ENCODE measurements around the gene TCEAL1. TPM values are rescaled to one million over a fixed set of nuclear protein-coding genes. Genes with fewer than 3 reads are reported as not detected.
"Not testable (repeated sequence)": the region's sequence is repeated elsewhere in the genome, so short reads cannot be mapped to it uniquely, and the experiment has no call there.

TCEAL1 gene
- total RNA-seq, 1 donor, result 38.7 TPM

GRCh38 chrX:103647630-103648029 is 18.9 kb downstream of the TCEAL1 start:
- TF ChIP-seq CTCF (IDR thresholded peaks at IDR 0.05; ENCODE audit: extremely low read depth, low read depth, low read length), result no peak
- Histone ChIP-seq H4K20me1 (ENCODE audit: insufficient read depth, low read length) (no peaks in the 10 kb centered on the region), H3K4me2 (ENCODE audit: insufficient read depth, low read length) (no peak overlapping the region), H3K36me3 (ENCODE audit: insufficient read depth, low read length) (no peaks in the 10 kb centered on the region), H3K4me3 (ENCODE audit: insufficient read depth, low read length) (no peak overlapping the region), H3K9me3 (ENCODE audit: low read depth, low read length) (no peaks in the 10 kb centered on the region), H3K4me1 (ENCODE audit: insufficient read depth, low read length) (no peaks in the 10 kb centered on the region), H2AFZ (ENCODE audit: low read length) (no peak overlapping the region), H3K79me2 (ENCODE audit: insufficient read depth, low read length) (no peaks in the 10 kb centered on the region), H3K27ac (ENCODE audit: low read depth, low read length) (no peak overlapping the region), H3K27me3 (ENCODE audit: insufficient read depth, low read length) (no peaks in the 10 kb centered on the region)
- DNase-seq (ENCODE audit: insufficient read length, low spot score, missing footprints), result no peak

DNA sequence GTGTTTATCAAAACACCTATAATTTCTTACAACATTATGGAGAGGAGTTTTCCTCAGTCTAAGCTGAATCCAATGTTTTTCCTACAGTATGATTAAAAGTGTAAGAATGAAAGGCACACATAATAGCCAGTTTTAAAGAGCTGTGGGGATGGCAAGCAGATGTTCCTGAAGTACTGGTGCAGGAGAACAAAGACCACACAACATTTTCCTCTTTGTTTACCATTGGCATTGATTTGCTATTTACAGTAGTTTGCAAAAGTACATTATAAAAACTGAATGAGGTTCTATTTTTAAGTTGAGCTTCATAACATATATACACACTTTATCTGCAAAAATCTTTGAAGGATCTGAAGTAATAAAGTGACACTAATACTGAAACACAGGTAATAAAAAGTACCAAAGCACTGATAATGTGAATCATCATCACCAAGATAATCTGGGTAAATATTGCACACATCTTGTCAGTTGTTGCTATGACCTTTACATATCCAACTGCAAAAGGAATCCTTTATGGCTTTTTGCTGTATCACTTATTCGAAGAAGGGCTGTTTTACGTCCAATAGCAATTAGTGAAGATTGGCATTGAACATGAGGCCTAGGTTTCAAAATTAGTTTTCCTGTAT is 22.5 kb downstream of the TCEAL1 start:
- Histone ChIP-seq H3K27me3 (ENCODE audit: insufficient read depth, low read length) (no peaks in the 10 kb centered on the region), H3K36me3 (ENCODE audit: insufficient read depth, low read length) (no peaks in the 10 kb centered on the region), H3K9me3 (ENCODE audit: low read depth, low read length) (no peaks in the 10 kb centered on the region), H2AFZ (ENCODE audit: low read length) (no peak overlapping the region), H3K79me2 (ENCODE audit: insufficient read depth, low read length) (no peaks in the 10 kb centered on the region), H3K4me2 (ENCODE audit: insufficient read depth, low read length) (no peak overlapping the region), H3K27ac (ENCODE audit: low read depth, low read length) (no peak overlapping the region), H3K4me1 (ENCODE audit: insufficient read depth, low read length) (no peaks in the 10 kb centered on the region), H3K4me3 (ENCODE audit: insufficient read depth, low read length) (no peak overlapping the region), H4K20me1 (ENCODE audit: insufficient read depth, low read length) (no peaks in the 10 kb centered on the region)
- DNase-seq (ENCODE audit: insufficient read length, low spot score, missing footprints), result no peak
- TF ChIP-seq CTCF (IDR thresholded peaks at IDR 0.05; ENCODE audit: extremely low read depth, low read depth, low read length), result no peak

DNA sequence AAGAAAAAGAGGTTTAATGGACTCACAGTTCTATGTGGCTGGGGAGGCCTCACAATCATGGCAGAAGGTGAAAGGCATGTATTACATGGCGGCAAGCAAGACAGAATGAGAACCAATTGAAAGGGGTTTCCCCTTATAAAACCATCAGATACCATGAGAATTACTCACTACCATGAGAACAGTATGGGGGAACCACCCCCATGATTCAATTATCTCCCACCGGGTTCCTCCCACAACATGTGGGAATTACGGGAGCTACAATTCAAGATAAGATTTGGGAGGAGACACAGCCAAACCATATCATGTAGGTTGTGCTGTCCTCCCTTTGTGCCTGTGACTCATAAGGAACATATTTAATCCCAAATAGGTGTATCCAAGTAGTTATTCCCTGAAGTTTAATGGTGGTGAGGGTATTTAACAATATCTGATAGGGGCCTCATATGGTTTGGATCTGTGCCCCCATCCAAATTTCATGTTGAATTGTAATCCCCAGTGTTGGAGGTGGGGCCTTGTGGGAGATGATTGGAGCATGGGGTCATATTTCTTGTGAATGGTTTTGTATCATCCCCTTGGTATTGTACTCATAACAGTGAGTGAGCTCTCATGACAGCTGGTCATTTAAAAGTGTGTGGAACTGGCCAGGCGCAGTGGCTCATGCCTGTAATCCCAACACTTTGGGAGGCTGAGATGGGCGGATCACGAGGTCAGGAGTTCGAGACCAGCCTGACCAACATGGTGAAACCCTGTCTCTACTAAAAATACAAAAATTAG is 26.6 kb downstream of the TCEAL1 start:
- not testable (repeated sequence) for H4K20me1 ChIP-seq (ENCODE audit: insufficient read depth, low read length); H3K79me2 ChIP-seq (ENCODE audit: insufficient read depth, low read length); H3K36me3 ChIP-seq (ENCODE audit: insufficient read depth, low read length); H3K27me3 ChIP-seq (ENCODE audit: insufficient read depth, low read length); H3K4me2 ChIP-seq (ENCODE audit: insufficient read depth, low read length); H2AFZ ChIP-seq (ENCODE audit: low read length); H3K4me3 ChIP-seq (ENCODE audit: insufficient read depth, low read length); H3K9me3 ChIP-seq (ENCODE audit: low read depth, low read length); DNase-seq (ENCODE audit: insufficient read length, low spot score, missing footprints); H3K4me1 ChIP-seq (ENCODE audit: insufficient read depth, low read length)
- peak overlapping the region; percentile 67 for H3K27ac ChIP-seq (ENCODE audit: low read depth, low read length)

GRCh38 chrX:103656617-103657016 is 27.8 kb downstream of the TCEAL1 start:
- H3K9me3 ChIP-seq (ENCODE audit: low read depth, low read length), result no peaks in the 10 kb centered on the region
- no peak overlapping the region for H3K4me3 ChIP-seq (ENCODE audit: insufficient read depth, low read length)
- H4K20me1 ChIP-seq (ENCODE audit: insufficient read depth, low read length), result no peaks in the 10 kb centered on the region
- H3K4me2 ChIP-seq (ENCODE audit: insufficient read depth, low read length), result no peak overlapping the region
- no peaks in the 10 kb centered on the region for H3K4me1 ChIP-seq (ENCODE audit: insufficient read depth, low read length)
- DNase-seq (ENCODE audit: insufficient read length, low spot score, missing footprints), result peak; percentile 58
- no peak overlapping the region for H2AFZ ChIP-seq (ENCODE audit: low read length)
- H3K36me3 ChIP-seq (ENCODE audit: insufficient read depth, low read length), result no peaks in the 10 kb centered on the region
- no peak for TF ChIP-seq CTCF (IDR thresholded peaks at IDR 0.05; ENCODE audit: extremely low read depth, low read depth, low read length)
- no peaks in the 10 kb centered on the region for H3K79me2 ChIP-seq (ENCODE audit: insufficient read depth, low read length)
- peak overlapping the region; percentile 67 for H3K27ac ChIP-seq (ENCODE audit: low read depth, low read length)
- H3K27me3 ChIP-seq (ENCODE audit: insufficient read depth, low read length), result no peaks in the 10 kb centered on the region

DNA sequence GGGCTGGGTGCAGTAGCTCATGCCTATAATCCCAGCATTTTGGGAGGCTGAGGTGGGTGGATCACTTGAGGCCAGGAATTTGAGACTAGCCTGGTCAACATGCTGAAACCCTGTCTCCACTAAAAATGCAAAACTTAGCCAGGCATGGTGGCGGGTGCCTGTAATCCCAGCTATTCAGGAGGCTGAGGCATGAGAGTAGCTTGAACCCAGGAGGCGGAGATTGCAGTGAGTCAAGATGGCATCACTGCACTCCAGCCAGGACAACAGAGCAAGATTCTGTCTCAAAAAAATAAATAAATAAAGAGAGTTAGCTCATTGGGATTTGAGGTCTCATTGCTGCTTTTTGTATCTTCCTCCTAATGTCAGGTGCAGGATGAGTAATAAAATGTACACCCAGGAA is 28.3 kb downstream of the TCEAL1 start:
- not testable (repeated sequence) for H3K9me3 ChIP-seq (ENCODE audit: low read depth, low read length); H3K4me2 ChIP-seq (ENCODE audit: insufficient read depth, low read length); H3K36me3 ChIP-seq (ENCODE audit: insufficient read depth, low read length); H2AFZ ChIP-seq (ENCODE audit: low read length); H3K27me3 ChIP-seq (ENCODE audit: insufficient read depth, low read length); DNase-seq (ENCODE audit: insufficient read length, low spot score, missing footprints); H4K20me1 ChIP-seq (ENCODE audit: insufficient read depth, low read length); H3K4me1 ChIP-seq (ENCODE audit: insufficient read depth, low read length); H3K79me2 ChIP-seq (ENCODE audit: insufficient read depth, low read length); H3K4me3 ChIP-seq (ENCODE audit: insufficient read depth, low read length)
- peak overlapping the region; percentile 67 for H3K27ac ChIP-seq (ENCODE audit: low read depth, low read length)

Measured in osteoblast (primary cell).